Psoas muscle (tissue), 8 donors: ENCODE data around the gene ACSS3. TPM values are rescaled to one million over a fixed set of nuclear protein-coding genes. Genes with fewer than 3 reads are reported as not detected.
A peak's percentile ranks its signal among the peaks of the same experiment; 100 is the strongest.
"Not testable (repeated sequence)": the region's sequence is repeated elsewhere in the genome, so short reads cannot be mapped to it uniquely, and the experiment has no call there.

Experiments
- ATAC-seq, 4 donors: fragments of 200-7000 bp; cut with Tn5 transposase; one replicate each; pipeline ENCODE4 v1.9.1; 2020; ENCODE audit warnings: moderate library complexity in 3 of 4, mild to moderate bottlenecking in 2 of 4
- DNase-seq, 2 donors: peaks; one replicate each; pipeline ENCODE4 v3.0.0-alpha.2; 2020
- H3K27ac ChIP-seq: fragments of 200-600 bp; one replicate; pipeline ENCODE4 v1.8.0; 2022
- H3K27me3 ChIP-seq, 3 donors: fragments of 200-600 bp in 1 of 3; one replicate each; pipeline versions ENCODE4 v1.6.1 to v1.8.0; 2013 to 2022; ENCODE audit warnings: low read length in 2 of 3, mild to moderate bottlenecking in 2 of 3, moderate library complexity in 1 of 3; ENCODE audit not compliant: insufficient read depth in 3 of 3
- H3K36me3 ChIP-seq, 2 donors: fragments of 200-600 bp in 1 of 2; one replicate each; pipeline versions ENCODE4 v1.6.1 to v1.8.0; 2013 to 2022; ENCODE audit warnings: low read depth in 1 of 2, mild to moderate bottlenecking in 1 of 2, moderate library complexity in 1 of 2; ENCODE audit not compliant: insufficient read depth in 1 of 2
- H3K4me1 ChIP-seq: fragments of 200-600 bp; one replicate; pipeline ENCODE4 v1.8.0; 2022
- H3K4me3 ChIP-seq: fragments of 200-600 bp; one replicate; pipeline ENCODE4 v1.8.0; 2022; ENCODE audit warnings: mild to moderate bottlenecking
- H3K9me3 ChIP-seq: fragments of 200-600 bp; one replicate; pipeline ENCODE4 v1.8.0; 2022
- WGBS, 3 donors: extraction: QIAGEN DNeasy Blood & Tissue Kit; methylation state at CpG; one replicate each; pipeline versions ENCODE4 v1.1.6 to v1.1.7; 2013; 5-methylcytosine and 5-hydroxymethylcytosine counted together
- intact Hi-C, 2 donors: fragments of 100-400 bp; cut with DNase I; formaldehyde crosslinking; loops; one replicate each; pipeline versions ENCODE4 v1.11.0 to v1.14.2; 2022
- polyA plus RNA-seq, 3 donors: library from polyadenylated mRNA; stranded (reverse); fragments of 200-250 nt; gene quantifications; one replicate each; pipeline ENCODE4 v1.2.3, GENCODE V29; 2013
- total RNA-seq, 4 donors: library from RNA; stranded (reverse); fragmentation: NEBNext Ultra II Directional in 2 of 4; extraction: Animal tissue kit (Norgen Biotek cat#: 25700) in 2 of 4; gene quantifications; one replicate each; pipeline versions ENCODE4 v1.2.1 to v1.2.4, GENCODE V29; 2021 to 2023
- TF ChIP-seq, protein P1 (sequence below): fragments of 200-600 bp; IDR thresholded peaks from one replicate; pipeline ENCODE4 v1.8.0; 2022; ENCODE audit warnings: antibody characterized with exemption
- donor health status: healthy with polysubstance abuse.
- donor health status: DM: no; HTN: no; CAD: no; lungs with moderate emphysema.
- donor health status: Bipolar disorder and iron deficiency.
- donor health status: healthy.
- donor health status: DM: yes; HTN: yes; CAD: no.
- donor health status: DM: no; HTN: no; CAD: no.
- donor health status: DM: no; HTN: no; CAD: no.
- donor health status: DM: yes; HTN: yes; CAD: no.

Gene ACSS3
- total and polyA plus RNA-seq, 7 donors: 1.3 to 21.9 (median 7.1) TPM

DNA sequence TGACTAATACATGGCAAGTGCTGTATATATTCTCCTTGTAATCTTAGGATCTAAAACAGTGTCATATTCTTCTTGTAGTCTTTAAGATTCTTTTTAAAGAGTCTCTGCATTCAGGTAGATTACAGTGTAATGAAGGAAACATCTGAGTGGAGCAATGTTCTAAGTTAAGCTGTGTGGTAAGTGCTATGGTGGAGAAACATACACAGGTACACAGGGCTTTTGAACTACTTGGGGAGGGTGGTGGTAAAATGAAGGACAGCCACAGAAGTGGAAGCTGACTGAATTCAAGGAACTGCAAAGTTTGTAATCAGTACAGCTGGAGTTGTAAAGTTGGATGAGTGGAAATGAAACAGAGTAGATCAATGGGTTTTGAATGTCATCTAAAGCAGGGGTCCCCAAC is 27.8 kb downstream of the ACSS3 start:
- Histone ChIP-seq H3K4me3 (no peak overlapping the region), H3K27me3 (no peaks in the 10 kb centered on the region), H3K9me3 (no peaks in the 10 kb centered on the region), H3K27ac (no peak overlapping the region), H3K4me1 (peaks cover 11% of the 10 kb centered on the region), H3K36me3 (peaks cover 0 to 16% of the 10 kb centered on the region in 2 donors)
- intact Hi-C loops: no loop called here
- DNase-seq: no peak
- peak; percentile 24 to 62 (median 50) for ATAC-seq
- TF ChIP-seq, protein P1, sequence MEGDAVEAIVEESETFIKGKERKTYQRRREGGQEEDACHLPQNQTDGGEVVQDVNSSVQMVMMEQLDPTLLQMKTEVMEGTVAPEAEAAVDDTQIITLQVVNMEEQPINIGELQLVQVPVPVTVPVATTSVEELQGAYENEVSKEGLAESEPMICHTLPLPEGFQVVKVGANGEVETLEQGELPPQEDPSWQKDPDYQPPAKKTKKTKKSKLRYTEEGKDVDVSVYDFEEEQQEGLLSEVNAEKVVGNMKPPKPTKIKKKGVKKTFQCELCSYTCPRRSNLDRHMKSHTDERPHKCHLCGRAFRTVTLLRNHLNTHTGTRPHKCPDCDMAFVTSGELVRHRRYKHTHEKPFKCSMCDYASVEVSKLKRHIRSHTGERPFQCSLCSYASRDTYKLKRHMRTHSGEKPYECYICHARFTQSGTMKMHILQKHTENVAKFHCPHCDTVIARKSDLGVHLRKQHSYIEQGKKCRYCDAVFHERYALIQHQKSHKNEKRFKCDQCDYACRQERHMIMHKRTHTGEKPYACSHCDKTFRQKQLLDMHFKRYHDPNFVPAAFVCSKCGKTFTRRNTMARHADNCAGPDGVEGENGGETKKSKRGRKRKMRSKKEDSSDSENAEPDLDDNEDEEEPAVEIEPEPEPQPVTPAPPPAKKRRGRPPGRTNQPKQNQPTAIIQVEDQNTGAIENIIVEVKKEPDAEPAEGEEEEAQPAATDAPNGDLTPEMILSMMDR: no peak

GRCh38 chr12:81114226-81114625 is 36.3 kb downstream of the ACSS3 start:
- Histone ChIP-seq H3K27me3 (no peaks in the 10 kb centered on the region), H3K27ac (no peak overlapping the region), H3K36me3 (peaks cover 0 to 48% of the 10 kb centered on the region in 2 donors), H3K4me1 (no peaks in the 10 kb centered on the region), H3K9me3 (no peaks in the 10 kb centered on the region), H3K4me3 (no peak overlapping the region)
- intact Hi-C loops: no loop called here
- ATAC-seq (no peak), DNase-seq (no peak)
- TF ChIP-seq, protein P1: no peak

DNA sequence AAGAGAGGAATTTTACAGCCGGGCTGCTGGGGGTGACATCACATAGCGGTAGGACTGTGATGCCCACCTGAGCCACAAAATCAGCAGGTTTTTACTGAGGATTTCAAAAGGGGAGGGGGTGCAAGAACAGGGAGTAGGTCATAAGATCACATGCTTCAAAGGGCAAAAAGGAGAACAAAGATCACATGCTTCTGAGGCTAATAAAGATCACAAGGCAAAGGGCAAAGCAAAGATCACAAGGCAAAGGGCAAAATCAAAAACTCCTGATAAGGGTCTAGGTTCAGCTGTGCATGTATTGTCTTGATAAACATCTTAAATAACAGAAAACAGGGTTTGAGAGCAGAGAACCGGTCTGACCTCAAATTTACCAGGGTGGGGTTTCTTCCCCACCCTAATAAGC is 41.2 kb downstream of the ACSS3 start:
- WGBS, 3 donors: 79 to 98% (median 90%) methylated on average over 3 of the region's 3 CpGs
- ATAC-seq, H3K27ac ChIP-seq, H3K27me3 ChIP-seq, intact Hi-C loops, H3K9me3 ChIP-seq, H3K4me3 ChIP-seq, H3K4me1 ChIP-seq, DNase-seq: not testable (repeated sequence)
- peaks cover 0 to 12% of the 10 kb centered on the region in 2 donors for H3K36me3 ChIP-seq

DNA sequence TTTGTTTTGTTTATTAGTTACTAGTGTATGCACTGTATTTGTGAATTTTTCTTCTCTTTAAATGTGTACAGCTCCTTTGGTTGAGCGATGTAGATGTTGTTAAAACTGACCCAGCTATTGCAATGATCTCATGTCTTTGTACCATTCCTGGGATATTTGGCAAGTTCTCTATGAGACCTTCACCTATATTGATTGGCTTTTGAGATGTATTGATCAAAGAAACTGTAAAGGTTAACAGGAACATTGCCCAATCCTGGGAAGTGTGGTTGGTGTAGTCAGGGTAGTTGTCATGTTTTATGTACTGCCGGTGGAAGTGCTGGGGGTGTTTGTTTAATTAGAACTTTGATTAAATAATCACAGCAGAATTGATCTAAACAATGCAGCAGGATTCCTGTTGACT is 43.1 kb downstream of the ACSS3 start:
- DNase-seq: no peak
- Histone ChIP-seq H3K27me3 (no peaks in the 10 kb centered on the region), H3K4me3 (no peak overlapping the region), H3K9me3 (no peaks in the 10 kb centered on the region), H3K36me3 (peaks cover 0 to 7% of the 10 kb centered on the region in 2 donors), H3K4me1 (no peaks in the 10 kb centered on the region), H3K27ac (no peak overlapping the region)
- WGBS, 3 donors: 44 to 70% (median 48%) methylated on average over 2 of the region's 2 CpGs
- intact Hi-C loops: loop anchor here in 1 of 2 donors (10.0 kb wide), 1 partner anchor 706 kb away; no protein-coding TSS in a partner anchor
- TF ChIP-seq, protein P1: no peak
- no peak for ATAC-seq

GRCh38 chr12:81123611-81124010 is 45.7 kb downstream of the ACSS3 start:
- intact Hi-C loops: loop anchor here in 1 of 2 donors (10.0 kb wide), 1 partner anchor 709 kb away; no protein-coding TSS in a partner anchor
- Histone ChIP-seq H3K36me3 (peaks cover 0 to under 1% of the 10 kb centered on the region in 2 donors), H3K27ac (no peak overlapping the region), H3K4me1 (peaks cover 5% of the 10 kb centered on the region), H3K9me3 (no peaks in the 10 kb centered on the region), H3K4me3 (no peak overlapping the region), H3K27me3 (no peaks in the 10 kb centered on the region)
- ATAC-seq: no peak
- no peak for DNase-seq
- TF ChIP-seq, protein P1: no peak
- 94 to 97% (median 95%) methylated on average over 3 of the region's 3 CpGs for whole genome bisulfite sequencing, 3 donors
